A549 (cell line): ENCODE measurements around the gene EVA1C.

Experiments used
- BCL3 ChIP-seq: fragments of >200 bp; sonication (Bioruptor Twin); formaldehyde crosslinking; IDR thresholded peaks from 3 replicates; pipeline ENCODE4 v1.6.1; 2016
- BHLHE40 ChIP-seq: IDR thresholded peaks from 2 replicates; pipeline ENCODE4 v1.6.1; 2012; ENCODE audit warnings: low read depth, low read length, inconsistent platforms
- CBX8 ChIP-seq: fragments of 200-600 bp; sonication (generic); IDR thresholded peaks from 2 replicates; pipeline ENCODE4 v1.6.1; 2016
- CEBPB ChIP-seq, 2 experiments: fragments of >200 bp in 1 of 2; sonication (Bioruptor Twin) in 1 of 2; formaldehyde crosslinking in 1 of 2; IDR thresholded peaks; 2 replicates each; pipeline ENCODE4 v1.6.1; 2012 to 2016
- CTCF ChIP-seq: fragments of >200 bp; sonication (Bioruptor Twin); formaldehyde crosslinking; IDR thresholded peaks from 3 replicates; pipeline ENCODE4 v1.5.1; 2016
- ELK1 ChIP-seq: fragments of 150-350 bp; IDR thresholded peaks from 2 replicates; pipeline ENCODE4 v1.6.1; 2014; ENCODE audit warnings: low read depth, mild to moderate bottlenecking, low read length
- EP300 ChIP-seq, 2 experiments: fragments of >200 bp; sonication (Bioruptor Twin); formaldehyde crosslinking; IDR thresholded peaks; 2 replicates in 1 of 2; 3 replicates in 1 of 2; pipeline ENCODE4 v1.6.1; 2016 to 2017
- HMGXB4 ChIP-seq: fragments of 250-450 bp; sonication (Bioruptor Pico); IDR thresholded peaks from 2 replicates; pipeline ENCODE4 v1.5.0; 2021; ENCODE audit warnings: mild to moderate bottlenecking, moderate library complexity, borderline replicate concordance
- JUN ChIP-seq, 2 experiments: fragments of >200 bp; sonication (Bioruptor Twin); formaldehyde crosslinking; IDR thresholded peaks; 2 replicates in 1 of 2; 3 replicates in 1 of 2; pipeline ENCODE4 v1.6.1; 2016 to 2017
- MAFK ChIP-seq: fragments of 450-650 bp; IDR thresholded peaks from 2 replicates; pipeline ENCODE4 v1.6.1; 2014; ENCODE audit not compliant: partially characterized antibody
- MYC ChIP-seq: IDR thresholded peaks from 2 replicates; pipeline ENCODE4 v1.6.1; 2012; ENCODE audit warnings: mild to moderate bottlenecking, inconsistent platforms, low read length, improper control_type of control experiment, borderline replicate concordance
- POLR2A ChIP-seq: IDR thresholded peaks from 2 replicates; pipeline ENCODE4 v1.6.1; 2012; ENCODE audit warnings: mild to moderate bottlenecking, low read length
- REST ChIP-seq: fragments of 200-600 bp; sonication (generic); IDR thresholded peaks from 2 replicates; pipeline ENCODE4 v1.6.1; 2016; ENCODE audit warnings: antibody characterized with exemption, mild to moderate bottlenecking, moderate library complexity

GRCh38 chr21:32545948-32546441 is 133.5 kb downstream of the EVA1C start:
- TF ChIP-seq CTCF: no peak
- TF ChIP-seq BHLHE40: no peak
- no peak for TF ChIP-seq CEBPB (IDR thresholded peaks at IDR 0.05)
- TF ChIP-seq HMGXB4 (CRISPR knock-in tag): no peak
- no peak for TF ChIP-seq REST
- TF ChIP-seq BCL3: no peak
- no peak for TF ChIP-seq JUN (IDR thresholded peaks at IDR 0.05)
- TF ChIP-seq POLR2A: no peak
- no peak for TF ChIP-seq CBX8
- TF ChIP-seq MAFK: no peak
- TF ChIP-seq EP300 (IDR thresholded peaks at IDR 0.05): no peak
- no peak for TF ChIP-seq MYC
- TF ChIP-seq ELK1: no peak
